Measurements from ENCODE around the gene AP2B1.

AP2B1 gene

GRCh38 chr17:35630530-35631148 lies 43.5 kb downstream of the AP2B1 start:
- peak; percentile 86 for DNase-seq (ENCODE audit: low read depth)

- DNase-seq (ENCODE audit: low read depth): no peak
Observed at GRCh38 chr17:35641032-35641431, 53.9 kb downstream of the AP2B1 start.

GRCh38 chr17:35645923-35646322 lies 58.8 kb downstream of the AP2B1 start:
- peak; percentile 49 for DNase-seq (ENCODE audit: low read depth)

GRCh38 chr17:35651467-35651866 lies 64.3 kb downstream of the AP2B1 start:
- no peak for DNase-seq (ENCODE audit: low read depth)

- DNase-seq (ENCODE audit: low read depth): no peak
Observed at GRCh38 chr17:35653619-35654361, 66.7 kb downstream of the AP2B1 start.

GRCh38 chr17:35655303-35655702 lies 68.2 kb downstream of the AP2B1 start:
- DNase-seq (ENCODE audit: low read depth): no peak

- peak; percentile 15 for DNase-seq (ENCODE audit: low read depth)
Observed at GRCh38 chr17:35660902-35661301, 73.8 kb downstream of the AP2B1 start.

GRCh38 chr17:35664685-35665084 lies 77.6 kb downstream of the AP2B1 start:
- DNase-seq (ENCODE audit: low read depth): no peak

GRCh38 chr17:35665662-35666061 lies 78.5 kb downstream of the AP2B1 start:
- no peak for DNase-seq (ENCODE audit: low read depth)

- no peak for DNase-seq (ENCODE audit: low read depth)
Observed at GRCh38 chr17:35666070-35666469, 78.9 kb downstream of the AP2B1 start.

- peak; percentile 9 for DNase-seq (ENCODE audit: low read depth)
Observed at GRCh38 chr17:35666967-35667532, 79.9 kb downstream of the AP2B1 start.

GRCh38 chr17:35668802-35669201 lies 81.7 kb downstream of the AP2B1 start:
- DNase-seq (ENCODE audit: low read depth): no peak

- DNase-seq (ENCODE audit: low read depth): no peak
Observed at GRCh38 chr17:35674552-35674951, 87.4 kb downstream of the AP2B1 start.

GRCh38 chr17:35676441-35676840 lies 89.3 kb downstream of the AP2B1 start:
- DNase-seq (ENCODE audit: low read depth): peak; percentile 18

GRCh38 chr17:35679007-35679682 lies 92.0 kb downstream of the AP2B1 start:
- peak; percentile 33 for DNase-seq (ENCODE audit: low read depth)

- no peak for DNase-seq (ENCODE audit: low read depth)
Observed at GRCh38 chr17:35683591-35683990, 96.5 kb downstream of the AP2B1 start.

GRCh38 chr17:35684055-35684802 lies 97.1 kb downstream of the AP2B1 start:
- peak; percentile 57 for DNase-seq (ENCODE audit: low read depth)

- DNase-seq (ENCODE audit: low read depth): no peak
Observed at GRCh38 chr17:35692512-35693210, 105.5 kb downstream of the AP2B1 start.

GRCh38 chr17:35693662-35694061 lies 106.5 kb downstream of the AP2B1 start:
- DNase-seq (ENCODE audit: low read depth): no peak

GRCh38 chr17:35694906-35695305 lies 107.8 kb downstream of the AP2B1 start:
- DNase-seq (ENCODE audit: low read depth): no peak

GRCh38 chr17:35695613-35696012 lies 108.5 kb downstream of the AP2B1 start:
- DNase-seq (ENCODE audit: low read depth): no peak
